CD4-positive, alpha-beta T cell treated with Interleukin-12 subunit alpha and Interleukin-12 subunit beta, for 1 hour (primary cell): ENCODE data around the gene RPH3AL.
"Not testable (repeated sequence)": the region's sequence is repeated elsewhere in the genome, so short reads cannot be mapped to it uniquely, and the experiment has no call there.

Experiments
- DNase-seq: peaks from one replicate; pipeline ENCODE4 v3.0.0-alpha.2; 2020

The RPH3AL gene

DNA sequence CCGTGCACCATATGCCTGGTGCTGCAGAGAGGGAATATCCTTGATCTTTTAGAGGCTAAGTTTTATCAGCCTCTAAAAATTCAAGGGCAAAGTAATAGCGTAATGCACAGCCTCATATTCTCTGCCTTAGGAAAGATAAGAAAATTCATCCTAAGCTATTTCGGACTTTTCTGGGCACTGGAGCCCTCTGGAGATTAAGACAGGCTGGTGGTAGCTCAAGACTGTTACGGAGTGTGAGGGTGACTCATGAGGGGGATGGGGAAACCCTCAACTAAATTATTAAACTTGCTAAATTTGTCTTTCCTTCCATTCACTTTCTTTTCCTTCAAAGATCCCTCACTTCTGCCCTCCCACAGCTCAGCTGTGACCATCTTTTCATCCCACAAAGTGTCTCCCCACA lies 73.3 kb downstream of the RPH3AL start:
- no peak for DNase-seq

GRCh38 chr17:278676-279059 lies 73.9 kb downstream of the RPH3AL start:
- no peak for DNase-seq

- DNase-seq, result no peak
Observed at GRCh38 chr17:278055-278675, 74.4 kb downstream of the RPH3AL start.

- no peak for DNase-seq
Observed at GRCh38 chr17:274902-275301, 77.7 kb downstream of the RPH3AL start.

GRCh38 chr17:273981-274832 lies 78.4 kb downstream of the RPH3AL start:
- no peak for DNase-seq

GRCh38 chr17:272856-273255 lies 79.8 kb downstream of the RPH3AL start:
- DNase-seq, result not testable (repeated sequence)

GRCh38 chr17:271928-272623 lies 80.5 kb downstream of the RPH3AL start:
- not testable (repeated sequence) for DNase-seq

- DNase-seq, result no peak
Observed at GRCh38 chr17:269616-270514, 82.7 kb downstream of the RPH3AL start.

DNA sequence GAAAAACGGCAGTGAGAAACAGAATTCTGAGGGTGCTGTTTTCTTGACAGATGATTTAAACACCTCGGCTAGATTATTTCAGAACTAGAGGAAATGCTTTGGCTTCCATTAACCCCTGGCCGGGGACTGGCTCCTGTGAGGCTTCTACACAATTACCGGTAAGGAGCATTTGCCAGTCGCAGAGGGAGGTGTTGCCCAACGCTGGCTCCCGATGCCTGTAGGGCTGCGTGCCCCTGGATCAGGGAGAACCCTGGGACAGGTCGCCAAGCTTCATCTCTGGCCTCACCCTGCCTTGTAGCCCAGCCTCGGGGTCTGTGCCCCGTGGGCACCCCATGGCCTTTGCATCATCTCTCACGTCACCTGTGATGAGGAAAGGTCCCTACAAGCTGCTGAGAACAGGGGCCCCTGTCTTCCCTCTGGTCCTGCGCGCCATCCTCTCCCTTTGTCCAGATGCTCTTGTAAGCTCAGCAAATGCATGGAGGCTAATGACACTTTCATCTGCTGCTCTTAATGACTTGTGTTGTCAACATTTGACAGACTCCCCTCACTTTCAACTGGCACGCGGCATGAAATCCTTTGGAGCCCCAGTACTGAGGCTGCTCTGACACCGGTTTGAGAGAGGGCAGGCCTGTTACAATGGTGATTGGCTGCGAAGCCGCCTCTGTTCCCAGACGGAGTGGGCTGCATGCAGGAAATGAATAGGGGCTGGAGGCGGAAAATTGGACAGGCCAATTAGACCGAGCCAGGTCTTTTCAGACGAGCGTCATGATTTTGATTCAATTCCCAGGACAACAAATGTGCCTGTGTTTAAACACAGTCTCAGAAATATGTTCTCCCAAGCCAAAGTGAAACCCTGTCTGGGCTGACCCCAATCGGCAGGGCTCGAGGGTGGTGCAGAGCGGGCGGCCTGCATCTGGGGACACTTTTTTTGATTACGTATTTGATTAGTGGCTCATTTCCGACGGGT lies 85.6 kb downstream of the RPH3AL start:
- DNase-seq, result no peak

GRCh38 chr17:266219-266618 lies 86.4 kb downstream of the RPH3AL start:
- no peak for DNase-seq

DNA sequence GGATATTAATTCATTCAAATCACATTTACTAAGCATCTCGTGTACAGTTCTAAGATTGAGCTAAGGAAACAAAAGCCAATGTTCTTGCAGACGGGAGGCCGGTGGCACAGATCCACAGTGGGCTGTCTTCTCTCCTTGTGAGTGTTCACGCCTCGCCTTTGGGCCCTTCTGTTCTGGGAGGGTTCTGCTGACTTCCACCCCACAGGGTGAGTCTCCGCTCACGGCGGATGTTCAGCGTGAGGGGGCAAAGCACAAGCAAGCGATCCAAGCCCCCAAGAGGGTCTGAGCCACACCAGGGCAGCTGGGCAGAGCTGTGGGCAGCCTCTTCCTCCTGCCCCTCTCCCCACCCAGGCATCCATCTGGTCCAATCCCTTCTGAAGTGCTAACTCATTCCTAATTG lies 86.9 kb downstream of the RPH3AL start:
- DNase-seq, result no peak

GRCh38 chr17:263773-264172 lies 88.8 kb downstream of the RPH3AL start:
- DNase-seq, result no peak

GRCh38 chr17:263271-263670 lies 89.3 kb downstream of the RPH3AL start:
- DNase-seq, result no peak

- no peak for DNase-seq
Observed at GRCh38 chr17:261635-262034, 91.0 kb downstream of the RPH3AL start.

DNA sequence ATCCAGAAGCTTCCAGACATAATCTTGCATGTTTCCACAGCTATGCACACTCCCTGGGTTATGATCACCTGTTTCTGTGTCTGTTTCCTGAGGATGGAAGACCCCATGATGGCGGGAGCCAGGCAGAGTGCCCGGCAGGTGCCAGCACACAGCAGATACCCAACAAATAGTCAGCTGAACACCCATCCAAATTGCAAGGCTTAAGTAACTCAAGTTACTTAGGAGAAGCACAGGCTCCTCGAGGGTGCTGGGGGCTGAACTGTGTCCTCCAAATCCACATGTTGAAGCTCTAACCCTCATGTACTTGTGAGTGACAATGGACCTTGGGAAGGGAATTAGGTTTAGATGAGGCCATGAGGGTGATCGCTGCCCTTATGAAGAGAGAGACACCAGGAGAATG lies 91.7 kb downstream of the RPH3AL start:
- DNase-seq, result no peak

DNA sequence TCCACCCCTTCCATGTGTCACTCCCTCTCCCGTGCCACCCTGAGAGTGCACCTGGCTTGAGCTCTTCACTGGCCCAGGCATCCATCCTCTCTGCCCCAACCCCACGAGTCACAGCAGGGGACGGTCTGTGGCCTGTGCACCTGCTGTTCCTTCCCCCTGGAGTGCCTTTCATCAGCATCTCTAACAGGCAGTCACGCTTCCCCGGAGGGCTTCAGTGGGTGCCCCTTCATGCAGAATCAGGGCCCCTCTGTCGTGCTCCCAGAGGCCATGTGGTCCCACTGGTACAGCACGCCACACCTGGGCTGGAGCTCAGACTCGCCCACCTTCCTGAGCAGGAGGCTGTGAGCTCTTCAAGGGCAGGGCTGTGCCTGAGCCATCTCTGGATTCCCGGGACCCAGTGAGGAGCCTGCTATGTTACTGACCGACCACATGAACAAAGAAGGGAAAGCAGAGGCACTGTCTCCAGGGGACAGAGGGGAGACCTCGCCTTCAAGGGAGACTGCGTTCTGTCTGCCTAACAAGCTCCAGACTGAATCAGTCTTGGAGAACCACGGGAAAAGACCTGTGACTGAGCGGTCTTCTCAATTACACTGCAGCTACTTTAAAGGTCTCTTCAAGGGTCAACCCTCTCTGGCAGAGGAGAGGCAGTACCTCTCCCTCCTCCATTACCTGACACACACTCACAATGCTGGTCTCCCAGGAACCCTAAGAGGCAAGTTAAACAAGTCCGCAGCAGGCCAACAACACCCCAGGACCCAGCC lies 92.4 kb downstream of the RPH3AL start:
- DNase-seq, result no peak

GRCh38 chr17:259341-259976 lies 93.1 kb downstream of the RPH3AL start:
- DNase-seq, result no peak

DNA sequence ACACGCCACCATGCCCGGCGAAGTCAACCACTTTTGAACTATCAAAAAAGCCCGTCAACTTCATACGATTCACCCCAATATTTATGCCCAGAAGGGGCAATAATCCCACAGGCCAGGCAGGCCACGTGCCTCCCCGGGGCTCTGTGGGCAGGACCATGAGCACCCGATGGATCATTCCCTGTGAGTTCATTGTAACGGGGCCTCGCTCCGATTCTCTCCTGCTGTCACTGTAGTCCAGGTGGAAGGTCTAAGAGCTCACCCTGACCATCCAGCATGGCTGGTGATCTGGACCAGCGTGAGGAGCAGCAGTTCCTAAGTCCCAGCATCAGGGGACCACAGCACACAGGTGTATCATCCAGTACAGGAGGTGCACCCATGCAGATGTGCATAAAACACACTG lies 93.7 kb downstream of the RPH3AL start:
- no peak for DNase-seq

DNA sequence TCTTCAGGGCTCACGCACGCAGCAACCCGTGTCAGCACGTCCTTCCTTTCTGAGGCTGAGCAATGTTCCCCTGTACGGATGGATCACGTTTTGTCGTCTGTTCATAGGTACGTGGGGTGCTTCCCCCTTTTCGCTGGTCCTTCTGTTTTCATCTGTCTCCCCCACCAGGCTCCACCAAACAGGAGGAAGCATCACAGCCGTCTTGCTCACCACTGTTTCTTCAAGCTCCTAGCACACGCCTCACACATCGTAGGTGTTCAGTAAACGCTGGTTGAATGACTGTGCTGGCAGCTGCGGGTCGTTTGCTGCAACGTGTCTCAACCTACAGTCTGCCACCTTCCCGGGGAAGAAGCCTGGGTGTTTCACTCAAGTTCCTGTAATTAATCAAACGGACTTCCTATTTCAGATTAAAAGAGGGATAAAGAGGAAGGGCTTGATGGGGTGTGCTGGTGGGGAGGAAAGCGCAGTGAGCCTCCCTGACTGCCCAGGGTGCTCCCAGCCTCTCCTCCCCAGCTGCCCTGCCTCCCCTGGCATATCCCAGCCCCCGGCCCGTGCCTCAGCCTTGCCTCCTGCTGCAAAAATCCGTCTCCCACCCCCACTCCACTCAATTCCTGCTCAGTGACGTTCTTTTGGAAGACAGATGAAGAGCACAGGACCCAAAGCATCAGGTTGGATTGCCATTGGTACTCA lies 94.4 kb downstream of the RPH3AL start:
- DNase-seq, result no peak
